IPS DF 19.7 (cell line): Measurements from ENCODE around the gene CDC42BPB.

Experiments
- DNase-seq: peaks from one replicate; pipeline ENCODE4 v3.0.0-alpha.2; 2013; ENCODE audit warnings: low read depth, low spot score

The CDC42BPB gene

DNA sequence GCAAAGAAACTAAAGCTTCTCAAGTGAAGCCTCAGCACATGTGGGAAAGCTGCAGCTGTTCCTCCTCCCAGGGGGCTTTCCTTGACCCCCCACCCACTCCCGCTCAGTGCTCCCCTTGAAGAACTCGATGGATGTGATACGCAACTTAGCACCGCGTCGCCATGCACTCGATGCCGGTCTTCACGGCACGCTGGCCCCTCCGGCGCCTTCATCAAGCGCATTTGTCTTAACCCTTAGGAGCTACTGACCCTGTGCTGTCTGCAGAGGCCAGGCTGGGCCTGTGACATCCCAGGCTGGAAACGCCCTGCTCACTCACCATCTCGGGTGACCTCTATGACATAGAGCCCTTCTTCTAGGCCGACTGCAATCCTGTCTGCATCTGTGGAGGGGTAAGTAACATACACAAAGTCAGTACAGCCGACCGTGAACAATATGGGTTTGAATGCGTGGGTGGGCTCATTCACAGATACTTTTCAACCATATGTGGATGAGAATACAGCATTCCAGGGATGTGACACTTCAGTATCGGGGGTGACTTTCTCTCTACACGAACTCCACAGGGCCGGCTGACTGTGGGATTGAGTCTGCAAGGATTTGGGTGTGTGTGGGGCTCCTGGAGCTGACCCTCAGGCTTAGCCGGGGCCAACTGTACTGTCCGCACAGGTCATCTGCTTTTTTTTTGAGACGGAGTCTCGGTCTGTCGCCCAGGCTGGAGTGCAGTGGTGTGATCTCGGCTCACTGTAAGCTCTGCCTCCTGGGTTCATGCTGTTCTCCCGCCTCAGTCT is 111.8 kb downstream of the CDC42BPB start:
- no peak for DNase-seq

DNA sequence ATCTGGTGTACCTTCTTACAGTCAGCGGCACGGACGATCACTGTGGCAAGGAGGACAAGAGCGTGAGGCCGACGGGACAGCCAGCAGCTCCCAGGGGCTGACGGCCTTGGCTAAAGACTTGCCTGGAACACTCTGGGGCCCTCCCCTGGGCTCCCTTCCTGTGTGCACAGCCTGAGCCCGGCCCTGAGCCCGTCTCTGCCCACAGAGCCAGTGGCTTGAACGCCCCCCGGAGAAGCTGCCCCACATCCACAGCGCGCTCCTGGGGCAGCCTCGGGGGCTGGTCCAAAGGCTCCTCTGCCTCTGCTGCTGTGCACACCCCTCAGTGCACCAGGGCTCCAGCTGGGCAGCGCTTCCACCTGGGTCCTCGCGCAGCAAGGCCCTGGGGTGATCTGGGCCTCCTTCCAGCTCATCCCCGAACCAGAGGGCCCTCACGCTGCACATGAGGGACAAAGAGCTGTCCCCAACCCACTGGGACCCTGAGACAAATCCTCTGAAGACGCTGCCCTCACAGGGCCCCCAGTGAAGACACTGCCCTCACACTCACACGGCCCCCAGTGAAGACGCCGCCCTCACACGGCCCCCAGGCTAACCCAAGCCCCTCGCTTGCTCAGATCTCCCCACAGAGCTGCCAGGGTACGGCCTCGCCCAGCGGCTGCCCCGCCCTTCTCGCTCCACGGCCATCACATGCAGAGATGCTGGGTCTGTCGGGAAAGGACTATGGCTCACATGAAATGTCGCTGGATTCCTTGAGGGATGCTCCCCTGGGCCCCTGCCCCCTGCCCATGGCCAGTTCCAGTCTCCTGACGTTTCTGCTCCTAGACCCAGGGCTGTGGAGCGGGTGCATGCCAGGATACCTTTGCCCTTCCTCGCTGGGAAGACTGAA is 112.7 kb downstream of the CDC42BPB start:
- no peak for DNase-seq

DNA sequence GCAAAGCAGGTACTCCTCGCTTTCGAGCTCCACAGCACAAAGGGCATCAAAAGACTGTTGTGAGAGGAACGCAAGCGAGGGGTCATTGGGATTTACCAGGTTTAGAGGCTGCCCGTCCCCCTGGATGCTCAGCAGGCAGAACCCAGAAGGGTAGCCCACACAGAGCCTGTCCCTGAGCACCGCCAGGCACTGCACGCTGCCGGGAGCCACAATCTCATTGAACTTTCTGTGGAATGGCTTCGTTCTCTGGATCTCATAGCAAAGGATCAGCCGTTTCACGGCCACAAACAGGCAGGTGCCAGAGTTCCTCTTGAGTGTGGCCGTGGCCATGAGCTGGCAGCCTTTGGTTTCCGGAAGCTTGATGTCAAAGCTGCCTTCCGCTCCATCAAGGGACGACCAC is 113.4 kb downstream of the CDC42BPB start:
- DNase-seq: no peak

DNA sequence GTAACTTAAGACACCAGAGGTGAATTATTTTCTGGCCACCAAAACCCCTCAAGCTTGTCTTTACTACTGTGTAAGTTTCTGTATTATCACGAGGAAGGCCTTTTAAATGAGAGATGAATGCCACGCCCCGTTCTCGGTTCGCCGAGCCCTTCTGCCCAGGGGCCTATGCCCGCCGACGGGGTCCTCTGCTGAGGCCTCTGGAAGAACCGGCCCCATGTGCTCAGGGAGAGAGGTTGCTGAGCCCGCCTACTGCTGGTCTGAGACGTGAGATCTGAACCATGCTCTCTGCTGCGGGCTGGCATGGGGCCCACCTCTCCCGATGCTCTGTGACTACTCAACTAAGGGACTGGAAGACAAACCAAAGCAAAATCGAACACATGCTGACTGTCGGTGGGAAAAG is 113.9 kb downstream of the CDC42BPB start:
- DNase-seq: no peak

DNA sequence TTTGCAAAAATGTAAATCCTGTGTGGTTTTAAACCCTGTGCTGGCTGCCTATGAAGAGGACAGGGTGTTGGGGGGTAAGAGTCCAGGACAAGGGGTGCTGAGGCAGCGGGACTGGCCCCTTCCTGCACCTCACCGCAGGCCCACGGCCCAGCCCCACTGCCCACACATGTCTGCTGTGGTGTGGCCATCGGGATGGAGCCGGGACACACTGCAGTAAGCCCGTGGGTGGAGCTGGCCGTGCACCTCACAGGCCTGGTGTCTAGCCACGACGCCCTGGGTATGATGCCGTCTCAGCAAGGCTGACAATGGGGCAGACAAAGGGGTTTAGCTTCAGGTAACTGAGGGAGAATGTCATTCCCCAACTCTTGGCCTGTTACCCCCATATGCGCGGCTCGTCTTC is 115.3 kb downstream of the CDC42BPB start:
- no peak for DNase-seq

DNA sequence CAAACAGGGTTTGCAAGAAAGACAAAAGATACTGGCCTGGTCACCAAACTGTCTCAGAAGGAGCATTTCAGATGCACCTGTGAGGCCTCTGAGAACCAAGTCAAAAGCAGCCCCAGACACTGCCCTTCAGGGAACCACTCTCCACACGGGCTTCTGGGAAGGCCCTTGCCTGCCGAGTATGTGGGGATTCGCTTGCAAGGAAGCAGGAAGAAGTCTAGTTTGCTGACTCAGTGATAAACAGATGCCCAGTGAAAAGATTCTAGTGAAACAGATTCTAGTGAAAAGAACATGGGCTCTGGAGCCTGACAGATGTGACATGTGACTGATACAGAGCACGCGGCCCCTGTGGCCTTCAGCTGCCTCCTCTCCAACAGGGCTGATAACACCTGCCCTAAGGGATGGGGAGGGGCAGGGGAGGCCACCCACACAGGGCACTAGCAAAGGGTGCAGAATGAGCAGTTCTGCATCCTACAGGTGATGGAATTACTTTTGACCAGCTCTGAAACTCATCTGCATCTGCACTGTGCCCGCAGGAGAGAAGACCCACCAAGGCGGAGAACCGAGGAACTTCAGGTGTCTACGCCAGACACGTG is 115.8 kb downstream of the CDC42BPB start:
- no peak for DNase-seq

DNA sequence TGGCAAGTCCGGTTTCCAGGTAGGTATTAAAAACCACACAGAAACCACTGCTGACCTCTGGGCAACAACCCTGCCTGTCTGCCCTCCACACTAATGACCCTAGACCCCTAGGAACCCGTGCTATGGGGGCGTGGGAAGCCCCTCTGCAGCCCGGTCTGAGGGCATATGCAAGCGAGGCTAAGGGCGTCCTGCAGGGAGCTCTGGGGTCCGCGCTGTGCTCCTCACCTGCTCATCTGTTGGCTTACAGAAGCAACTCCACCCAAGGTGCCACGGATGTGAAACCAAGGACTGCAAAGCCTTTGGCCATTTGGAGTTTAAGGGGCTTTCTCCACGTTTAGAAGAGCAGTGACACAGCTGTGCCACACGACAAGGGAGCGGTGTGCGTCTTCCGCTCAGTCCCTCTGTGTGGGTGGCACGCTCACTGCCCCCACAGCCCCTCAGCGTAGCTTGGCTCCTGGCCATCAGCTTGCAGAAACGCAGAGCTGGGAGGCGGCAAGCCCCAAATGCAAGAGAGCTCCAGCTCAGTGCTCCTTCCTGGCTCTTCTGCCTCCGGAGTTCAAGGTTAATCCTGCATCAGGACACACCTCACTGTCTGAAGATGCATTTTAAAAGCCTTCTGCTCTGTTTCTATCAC is 116.5 kb downstream of the CDC42BPB start:
- DNase-seq: no peak

DNA sequence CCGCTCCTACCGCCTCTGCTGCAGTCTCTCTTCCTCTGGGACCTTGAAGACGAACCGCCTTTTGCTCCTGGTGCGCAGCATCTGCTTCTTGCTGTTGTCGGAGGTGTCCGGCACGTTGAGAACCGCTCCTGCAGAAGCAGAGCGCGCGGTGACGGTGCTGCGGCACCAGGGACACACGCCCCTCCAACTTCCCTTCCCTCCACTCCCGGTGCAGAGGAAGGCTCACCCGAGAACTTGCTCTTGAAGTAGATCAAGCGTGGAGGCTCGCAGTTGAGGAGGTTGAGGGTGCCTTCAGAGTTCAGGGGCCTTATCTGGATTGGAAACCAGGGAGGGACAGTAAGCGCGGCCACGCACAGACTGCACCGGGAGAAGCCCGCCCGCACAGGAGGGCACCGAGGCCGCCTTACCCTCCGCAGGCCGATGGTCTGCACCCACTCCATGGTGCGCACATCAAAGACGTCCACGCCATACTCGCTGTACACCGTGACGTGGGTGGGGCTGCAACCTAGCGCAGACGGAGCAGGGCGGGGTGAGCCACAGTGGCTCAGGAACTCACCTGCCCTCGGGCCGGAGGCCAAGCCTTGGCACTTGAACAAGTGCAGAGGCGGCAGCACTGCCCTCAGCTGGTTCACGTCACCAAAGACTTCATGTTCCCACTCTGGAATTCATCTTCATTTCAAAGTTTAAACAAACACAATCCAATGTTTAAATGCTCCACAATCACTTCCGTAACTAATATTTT is 117.4 kb downstream of the CDC42BPB start:
- DNase-seq: no peak

DNA sequence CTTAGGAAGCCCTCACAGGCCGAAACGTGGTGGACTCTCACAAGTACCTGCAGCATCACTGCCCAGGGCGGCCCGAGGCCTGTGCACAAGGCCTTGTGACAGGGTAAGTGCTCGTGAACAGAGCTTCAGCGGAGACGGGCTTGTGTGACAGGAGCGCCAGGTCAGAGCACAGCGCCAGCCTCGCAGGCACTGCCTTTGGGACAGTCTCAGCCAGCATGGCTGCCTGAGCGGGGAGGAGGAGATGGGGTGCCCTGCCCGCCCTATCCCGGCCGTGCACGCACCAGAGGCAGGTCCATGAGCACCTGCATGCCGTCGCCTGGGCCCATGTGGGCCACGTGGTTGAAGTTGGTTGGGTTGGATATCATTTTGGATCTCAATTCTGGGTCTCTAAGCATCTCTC is 118.0 kb downstream of the CDC42BPB start:
- no peak for DNase-seq

DNA sequence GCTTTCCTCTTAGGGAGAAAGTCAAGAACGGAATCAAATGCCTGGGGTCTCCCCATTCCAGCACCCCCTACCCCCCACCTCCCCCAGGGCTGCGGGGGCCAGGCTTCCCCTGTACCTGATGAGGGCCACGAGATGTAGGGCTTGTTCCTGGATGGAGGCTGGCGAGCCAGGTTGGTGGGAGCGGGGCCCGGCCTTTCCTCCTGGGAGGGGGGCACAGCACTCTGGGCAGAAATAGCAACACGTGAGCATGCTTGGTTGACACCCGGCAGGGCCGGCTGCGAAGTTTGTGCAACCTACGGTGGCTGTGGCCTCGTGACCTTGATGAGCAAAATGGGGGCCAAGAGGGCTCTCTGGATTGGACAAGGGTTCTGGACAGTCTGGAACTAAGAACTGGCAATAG is 119.2 kb downstream of the CDC42BPB start:
- no peak for DNase-seq

DNA sequence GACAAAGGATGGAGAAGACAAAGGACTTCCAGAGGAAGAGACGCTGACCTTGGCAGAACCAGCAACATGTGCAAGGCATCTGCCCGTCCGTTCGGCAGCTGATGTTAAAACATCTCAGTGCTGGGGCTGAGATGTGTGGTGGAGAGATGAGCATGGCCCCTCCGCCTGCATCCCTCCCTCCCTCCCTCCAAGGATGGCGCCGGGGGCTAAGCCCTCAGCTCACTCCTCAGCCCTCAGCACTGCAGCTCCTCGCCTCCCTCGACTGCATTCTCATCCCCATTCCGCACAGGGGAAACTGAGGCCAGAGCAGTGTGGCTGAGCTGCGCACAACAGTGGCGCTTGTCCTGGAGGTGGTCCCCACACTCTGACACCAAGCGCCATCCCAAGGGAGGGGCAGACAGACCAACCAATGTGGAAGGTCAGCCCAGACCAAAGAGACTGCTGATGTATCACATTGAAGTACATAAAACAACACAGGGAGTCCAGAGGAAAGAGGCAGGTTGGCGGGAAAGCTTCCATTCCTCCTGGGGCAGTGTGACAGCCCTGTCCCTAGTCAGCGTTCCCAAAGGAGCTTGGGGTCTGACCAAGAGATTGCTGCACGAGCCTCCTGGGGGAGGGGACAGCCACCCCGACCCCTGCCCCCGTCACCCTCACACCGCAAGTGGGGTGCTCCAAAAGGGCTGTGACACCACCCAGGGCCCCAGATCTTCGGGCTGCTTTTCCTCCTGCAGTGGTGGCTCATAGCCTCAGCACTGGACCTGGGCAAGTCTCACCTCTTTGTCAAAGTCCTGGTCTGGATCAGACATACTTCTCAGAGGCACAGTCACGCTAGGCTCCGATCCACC is 119.8 kb downstream of the CDC42BPB start:
- no peak for DNase-seq

DNA sequence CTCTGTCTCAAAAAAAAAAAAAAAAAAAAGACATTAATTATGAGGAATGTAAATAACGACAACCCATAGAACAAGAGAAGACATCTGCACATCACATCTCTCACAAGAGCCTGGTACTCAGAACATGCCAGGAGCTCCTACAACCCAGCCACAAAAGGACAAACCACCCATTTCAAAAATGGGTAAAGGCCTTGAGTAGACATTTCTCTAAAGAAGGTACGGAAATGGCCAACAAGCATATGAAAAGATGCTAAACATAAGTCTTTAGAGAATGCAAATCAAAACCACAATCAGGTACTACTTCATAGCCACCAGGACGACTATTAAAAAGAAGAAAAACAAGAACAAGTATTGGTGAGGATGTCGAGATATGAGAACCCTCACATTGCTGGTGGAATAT is 121.6 kb downstream of the CDC42BPB start:
- DNase-seq: no peak

DNA sequence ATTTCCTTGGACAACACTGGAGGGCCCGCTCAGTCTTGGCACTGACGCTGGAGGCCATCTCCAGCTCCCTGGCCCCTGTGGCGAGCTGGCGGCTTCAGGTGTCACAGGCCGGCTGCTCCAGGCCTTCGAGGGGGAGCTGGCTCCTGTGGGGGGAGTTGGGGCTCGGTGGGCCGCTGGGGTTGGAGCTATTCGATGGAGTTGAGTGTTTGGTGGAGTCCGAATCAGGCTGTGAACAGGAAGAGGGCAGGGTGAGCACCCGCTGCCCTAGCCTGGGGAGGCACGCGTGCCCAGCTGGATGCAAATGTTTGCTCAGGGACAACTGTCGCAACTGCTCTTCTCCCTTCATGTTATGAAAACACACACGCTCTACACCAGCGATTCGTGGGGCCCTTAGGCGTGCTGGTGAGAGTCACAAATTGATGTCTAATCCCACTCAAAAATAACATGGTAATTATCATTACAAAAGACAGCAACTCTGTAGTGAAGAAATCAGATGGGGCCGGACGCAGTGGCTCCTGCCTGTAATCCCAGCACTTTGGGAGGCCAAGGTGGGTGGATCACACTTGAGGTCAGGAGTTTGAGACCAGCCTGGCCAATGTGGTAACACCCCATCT is 123.6 kb downstream of the CDC42BPB start:
- DNase-seq: no peak

DNA sequence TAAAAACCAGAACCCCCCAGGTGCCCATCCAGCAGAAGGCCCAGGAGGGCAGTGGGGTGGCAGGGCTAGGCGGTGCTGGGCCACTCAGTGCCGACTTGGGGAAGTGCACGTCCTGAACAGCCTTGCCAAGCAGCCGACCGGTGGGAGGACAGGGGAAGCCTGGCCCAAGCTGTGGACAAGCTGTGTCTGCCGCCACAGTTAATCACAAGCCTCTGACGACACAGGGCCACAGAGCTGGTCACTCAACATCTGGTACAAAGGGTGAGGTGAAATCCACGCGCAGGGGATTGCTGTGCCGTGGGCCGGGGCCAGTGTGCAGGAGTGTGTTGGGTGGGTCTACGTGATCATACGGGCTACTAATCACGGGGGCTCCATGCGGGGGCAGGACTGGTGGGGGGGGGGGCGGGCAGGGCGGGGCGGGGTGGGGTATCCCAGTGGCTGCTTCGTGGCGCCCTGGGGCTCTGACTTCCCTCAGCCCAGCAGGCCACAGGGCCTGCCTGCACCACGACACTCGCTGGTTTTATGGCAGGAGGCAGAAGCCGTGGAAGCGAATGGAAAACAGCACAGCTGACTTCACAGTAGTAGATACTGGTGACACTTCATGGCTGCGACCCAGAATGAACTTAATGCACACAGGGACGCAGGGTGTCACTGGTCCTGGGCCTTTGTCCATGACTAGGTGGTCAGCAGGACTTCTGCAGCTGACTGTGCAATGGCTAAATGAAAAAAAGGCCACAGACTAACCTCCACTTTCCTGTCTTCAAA is 124.7 kb downstream of the CDC42BPB start:
- DNase-seq: no peak

DNA sequence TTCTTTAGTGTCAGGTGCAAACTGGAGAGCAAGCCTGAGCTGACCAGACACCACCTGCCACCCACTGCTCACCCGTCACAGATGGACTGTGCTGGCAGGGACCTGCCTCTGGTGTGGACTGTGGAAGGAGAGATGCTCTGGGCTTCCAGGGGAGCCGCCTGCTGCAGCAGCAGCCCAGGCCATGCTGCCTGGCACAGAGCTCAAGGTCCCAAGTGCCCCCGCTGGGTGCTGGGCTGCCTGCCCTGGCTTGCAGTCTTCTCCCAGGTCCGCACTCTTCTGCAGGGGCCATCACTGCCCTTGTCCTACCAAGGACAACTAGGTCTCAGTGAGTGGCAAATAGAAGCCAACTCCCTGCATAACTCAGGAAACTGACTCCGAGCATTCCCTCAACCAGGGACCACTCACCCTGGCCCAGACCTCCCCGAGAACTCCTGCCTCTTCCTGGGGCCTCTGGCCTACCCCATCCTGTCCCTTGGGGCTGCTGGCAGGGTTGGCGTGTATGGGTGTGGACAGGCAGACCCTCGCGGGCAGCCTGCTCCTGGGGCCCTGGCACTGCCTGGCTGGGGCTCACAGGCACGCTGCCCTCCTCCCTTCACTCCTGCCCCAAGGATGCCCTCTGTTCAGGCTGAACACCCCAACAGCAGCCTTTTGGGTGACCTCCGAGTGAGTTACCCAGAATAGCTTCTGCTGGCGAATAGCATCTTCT is 125.6 kb downstream of the CDC42BPB start:
- no peak for DNase-seq

DNA sequence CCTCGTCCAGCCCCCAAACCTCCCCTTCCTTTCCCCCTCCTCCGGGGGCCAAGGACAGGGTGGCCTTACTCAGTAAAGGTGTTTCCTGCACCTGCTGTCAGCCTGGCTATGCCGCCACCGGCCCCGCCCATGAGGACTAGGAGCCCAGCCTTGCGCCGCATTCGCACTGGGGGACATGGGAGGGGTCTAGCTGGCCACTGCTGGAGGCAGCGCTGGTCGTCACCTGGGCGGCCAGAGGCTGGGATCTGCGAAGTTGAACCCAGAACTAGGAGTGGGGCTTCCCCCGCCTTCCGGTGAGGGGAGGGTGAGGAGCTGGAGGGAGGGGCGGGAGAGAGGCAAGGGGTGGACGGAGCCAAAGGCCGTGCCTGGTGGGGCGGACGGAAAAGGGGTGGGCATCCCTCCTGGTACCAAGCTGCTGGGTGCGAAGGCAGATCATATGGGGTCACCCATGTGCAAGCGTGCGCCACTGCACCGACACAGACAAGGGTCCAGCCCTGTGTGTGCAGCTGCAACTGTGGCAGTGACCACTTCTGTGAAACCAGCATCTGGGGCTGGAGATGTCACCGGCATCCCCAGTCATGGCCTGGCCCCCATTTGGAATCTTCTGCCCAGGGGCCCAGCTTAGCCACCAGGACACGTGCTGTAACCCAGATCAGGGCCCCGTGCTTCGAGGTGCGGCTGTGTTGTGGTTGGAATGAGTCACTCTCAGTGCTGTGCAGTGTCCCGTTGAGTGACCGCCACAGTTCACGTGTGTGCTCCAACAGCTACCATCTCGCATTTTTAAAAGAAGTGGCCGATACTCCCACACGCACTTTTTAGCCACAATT is 126.4 kb downstream of the CDC42BPB start:
- DNase-seq: no peak

DNA sequence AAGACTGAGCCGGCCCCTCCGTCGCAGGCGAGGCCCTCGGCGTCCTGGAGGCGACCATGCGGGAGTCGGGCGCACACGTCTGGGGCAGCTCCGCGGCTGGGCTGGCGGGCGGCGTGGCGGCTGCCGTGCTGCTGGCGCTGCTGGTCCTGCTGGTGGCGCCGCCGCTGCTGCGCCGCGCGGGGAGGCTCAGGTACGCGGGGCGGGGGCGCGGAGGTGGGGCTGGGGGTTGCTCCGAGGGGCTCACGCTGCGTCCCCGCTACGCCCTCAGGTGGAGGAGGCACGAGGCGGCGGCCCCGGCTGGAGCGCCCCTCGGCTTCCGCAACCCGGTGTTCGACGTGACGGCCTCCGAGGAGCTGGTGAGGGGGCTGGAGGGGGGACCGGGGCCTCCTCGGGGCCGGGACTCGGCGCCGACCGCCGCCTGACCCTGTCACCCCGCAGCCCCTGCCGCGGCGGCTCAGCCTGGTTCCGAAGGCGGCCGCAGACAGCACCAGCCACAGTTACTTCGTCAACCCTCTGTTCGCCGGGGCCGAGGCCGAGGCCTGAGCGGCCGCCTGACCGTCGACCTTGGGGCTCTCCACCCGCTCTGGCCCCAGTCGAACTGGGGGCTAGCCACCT is 127.1 kb downstream of the CDC42BPB start:
- no peak for DNase-seq
